BE2C (cell line): ENCODE data around the gene MTCL3.
A peak's percentile ranks its signal among the peaks of the same experiment; 100 is the strongest.

Experiments
- DNase-seq: peaks from one replicate; pipeline ENCODE4 v3.0.0-alpha.2; 2020
- H3K27me3 ChIP-seq: fragments of 250-450 bp; sonication (Bioruptor Pico); 2 replicates; pipeline ENCODE4 v1.5.1; 2020; ENCODE audit warnings: mild to moderate bottlenecking
- H3K36me3 ChIP-seq: fragments of 250-450 bp; sonication (Bioruptor Pico); 2 replicates; pipeline ENCODE4 v1.5.1; 2020; ENCODE audit warnings: mild to moderate bottlenecking
- H3K4me1 ChIP-seq: fragments of 250-450 bp; sonication (Bioruptor Pico); 2 replicates; pipeline ENCODE4 v1.5.1; 2020
- H3K4me3 ChIP-seq: 2 replicates; pipeline ENCODE4 v1.5.1; 2011; ENCODE audit warnings: low read depth, low read length
- H3K9me3 ChIP-seq: fragments of 250-450 bp; sonication (Bioruptor Pico); 2 replicates; pipeline ENCODE4 v1.5.1; 2020
- CTCF ChIP-seq: IDR thresholded peaks from 2 replicates; pipeline ENCODE4 v1.5.1; 2012; ENCODE audit warnings: mild to moderate bottlenecking, low read depth, low read length

MTCL3 gene

DNA sequence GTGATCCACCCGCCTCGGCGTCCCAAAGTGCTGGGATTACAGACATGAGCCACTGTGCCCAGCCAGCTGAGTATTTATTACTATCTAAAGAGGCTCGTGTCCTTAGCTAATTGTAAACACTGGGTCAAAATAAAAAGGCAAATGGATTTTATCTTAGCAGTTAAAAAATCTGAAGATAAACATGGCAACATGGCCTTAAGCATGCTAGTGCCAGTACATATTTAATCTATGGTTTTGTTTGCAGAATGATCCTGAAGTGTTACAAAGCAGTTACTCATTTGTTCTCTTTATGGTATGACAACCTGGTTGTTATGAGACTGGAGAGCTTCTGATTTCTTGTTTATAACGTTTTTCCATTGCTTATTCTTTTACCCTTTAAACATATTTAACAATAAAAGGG is 56.1 kb downstream of the MTCL3 start:
- no peaks in the 10 kb centered on the region; the same call in 1 of the 2 replicates for H3K4me1 ChIP-seq
- H3K36me3 ChIP-seq: peaks cover 57% of the 10 kb centered on the region
- no peaks in the 10 kb centered on the region for H3K9me3 ChIP-seq
- no peak overlapping the region for H3K4me3 ChIP-seq
- no peaks in the 10 kb centered on the region for H3K27me3 ChIP-seq
- no peak for TF ChIP-seq CTCF
- DNase-seq: no peak

GRCh38 chr6:127462376-127462775 is 56.8 kb downstream of the MTCL3 start:
- no peak for DNase-seq
- Histone ChIP-seq H3K4me3 (no peak overlapping the region), H3K36me3 (peaks cover 59% of the 10 kb centered on the region), H3K9me3 (no peaks in the 10 kb centered on the region), H3K27me3 (no peaks in the 10 kb centered on the region), H3K4me1 (no peaks in the 10 kb centered on the region)
- TF ChIP-seq CTCF: 0 out of 2 replicates have a peak, but pooled peaks have one; percentile 17

GRCh38 chr6:127460465-127460864 is 58.7 kb downstream of the MTCL3 start:
- no peak for TF ChIP-seq CTCF
- H3K4me3 ChIP-seq: no peak overlapping the region
- no peaks in the 10 kb centered on the region for H3K4me1 ChIP-seq
- H3K36me3 ChIP-seq: peaks cover 49% of the 10 kb centered on the region
- no peaks in the 10 kb centered on the region for H3K27me3 ChIP-seq
- H3K9me3 ChIP-seq: no peaks in the 10 kb centered on the region
- no peak for DNase-seq

- no peak for DNase-seq
- no peak for TF ChIP-seq CTCF
- H3K9me3 ChIP-seq: no peaks in the 10 kb centered on the region
- H3K4me1 ChIP-seq: no peaks in the 10 kb centered on the region
- no peaks in the 10 kb centered on the region for H3K27me3 ChIP-seq
- no peak within 1 kb of the TSS for H3K4me3 ChIP-seq
- H3K36me3 ChIP-seq: peaks cover 40% of the 10 kb centered on the region
Measured at GRCh38 chr6:127459231-127459641, 59.9 kb downstream of the MTCL3 start, which contains the start of gene KIAA0408. TSS of gene KIAA0408 (minus strand) at chr6:127459389. CDS start at chr6:127453981, 5,408 bp downstream.

- H3K4me3 ChIP-seq: no peak overlapping the region
- H3K27me3 ChIP-seq: no peaks in the 10 kb centered on the region
- no peak for TF ChIP-seq CTCF
- DNase-seq: no peak
- H3K4me1 ChIP-seq: no peaks in the 10 kb centered on the region
- no peaks in the 10 kb centered on the region for H3K9me3 ChIP-seq
- peaks cover 40% of the 10 kb centered on the region for H3K36me3 ChIP-seq
Measured at GRCh38 chr6:127458817-127459216, 60.3 kb downstream of the MTCL3 start.

- Histone ChIP-seq H3K9me3 (no peaks in the 10 kb centered on the region), H3K27me3 (no peaks in the 10 kb centered on the region), H3K4me1 (no peaks in the 10 kb centered on the region), H3K4me3 (no peak overlapping the region), H3K36me3 (peaks cover 43% of the 10 kb centered on the region)
- no peak for TF ChIP-seq CTCF
- no peak for DNase-seq
Measured at GRCh38 chr6:127458222-127458621, 60.9 kb downstream of the MTCL3 start.
